HG02970 (cell line): Measurements from ENCODE around the gene DHX16.
"Not testable (repeated sequence)": the region's sequence is repeated elsewhere in the genome, so short reads cannot be mapped to it uniquely, and the experiment has no call there.

Experiments used
- ATAC-seq: cut with Tn5 transposase; IDR thresholded peaks from one replicate; pipeline ENCODE4 v1.9.1; 2021; ENCODE audit warnings: mild to moderate bottlenecking, moderate library complexity, moderate number of reproducible peaks; ENCODE audit not compliant: unreplicated experiment, low FRiP score

Gene DHX16

GRCh38 chr6:30672445-30673253 lies at the start of gene DHX16:
TSS of gene DHX16 (minus strand) at chr6:30673006. CDS start at chr6:30672841, 165 bp downstream.
- ATAC-seq, result peak; percentile 84

GRCh38 chr6:30722025-30722279 lies 49.1 kb upstream of the DHX16 start:
- ATAC-seq, result not testable (repeated sequence)

DNA sequence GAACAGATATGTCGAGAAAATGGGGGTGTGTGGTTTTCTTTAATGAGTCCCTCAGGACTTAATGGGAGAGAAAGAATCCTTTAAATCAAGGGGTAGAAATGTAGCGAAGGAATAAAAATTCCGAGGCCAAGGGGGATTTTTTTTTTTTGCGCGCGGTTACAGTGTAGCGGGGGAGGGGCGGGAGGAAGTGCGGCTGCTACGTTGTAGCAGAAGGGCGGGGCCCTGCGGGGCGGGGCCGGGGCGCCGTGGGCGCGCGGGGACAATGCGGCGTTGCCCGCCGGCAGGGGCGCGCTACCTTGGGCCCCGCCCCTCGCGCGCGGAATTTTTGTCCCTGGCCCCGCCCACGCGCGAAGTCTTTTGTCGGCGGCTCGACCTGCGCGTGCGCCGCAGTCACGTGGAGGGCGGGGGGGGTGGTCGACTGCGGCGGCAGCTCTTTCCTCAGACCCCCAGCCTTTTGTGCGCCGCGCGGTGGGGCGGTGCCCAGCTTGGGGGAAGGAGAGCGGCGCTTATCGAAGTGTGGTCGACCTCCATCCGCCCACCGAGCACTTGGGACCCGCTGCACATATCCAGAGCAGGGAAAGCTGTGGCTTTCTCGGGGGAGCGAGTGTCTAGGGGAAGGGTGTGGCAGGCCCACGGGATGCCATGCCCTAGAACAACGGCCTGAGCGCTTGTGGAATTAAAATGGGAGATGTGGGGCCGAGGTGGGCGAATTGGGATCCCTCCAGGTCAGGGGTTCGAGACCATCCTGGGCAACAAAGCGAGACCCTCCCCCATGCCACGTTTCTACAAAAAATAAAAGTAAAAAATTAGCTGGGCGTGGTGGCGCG lies 48.6 kb upstream of the DHX16 start:
- peak; percentile 30 for ATAC-seq

- ATAC-seq, result no peak
Measured at GRCh38 chr6:30720738-30721197, 48.0 kb upstream of the DHX16 start.

- ATAC-seq, result no peak
Measured at GRCh38 chr6:30719791-30720737, 47.3 kb upstream of the DHX16 start, which contains the start of gene TUBB. TSS of gene TUBB (plus strand) at chr6:30720352. CDS start at chr6:30720507, 155 bp downstream.

- ATAC-seq, result no peak
Measured at GRCh38 chr6:30719356-30719755, 46.5 kb upstream of the DHX16 start.

DNA sequence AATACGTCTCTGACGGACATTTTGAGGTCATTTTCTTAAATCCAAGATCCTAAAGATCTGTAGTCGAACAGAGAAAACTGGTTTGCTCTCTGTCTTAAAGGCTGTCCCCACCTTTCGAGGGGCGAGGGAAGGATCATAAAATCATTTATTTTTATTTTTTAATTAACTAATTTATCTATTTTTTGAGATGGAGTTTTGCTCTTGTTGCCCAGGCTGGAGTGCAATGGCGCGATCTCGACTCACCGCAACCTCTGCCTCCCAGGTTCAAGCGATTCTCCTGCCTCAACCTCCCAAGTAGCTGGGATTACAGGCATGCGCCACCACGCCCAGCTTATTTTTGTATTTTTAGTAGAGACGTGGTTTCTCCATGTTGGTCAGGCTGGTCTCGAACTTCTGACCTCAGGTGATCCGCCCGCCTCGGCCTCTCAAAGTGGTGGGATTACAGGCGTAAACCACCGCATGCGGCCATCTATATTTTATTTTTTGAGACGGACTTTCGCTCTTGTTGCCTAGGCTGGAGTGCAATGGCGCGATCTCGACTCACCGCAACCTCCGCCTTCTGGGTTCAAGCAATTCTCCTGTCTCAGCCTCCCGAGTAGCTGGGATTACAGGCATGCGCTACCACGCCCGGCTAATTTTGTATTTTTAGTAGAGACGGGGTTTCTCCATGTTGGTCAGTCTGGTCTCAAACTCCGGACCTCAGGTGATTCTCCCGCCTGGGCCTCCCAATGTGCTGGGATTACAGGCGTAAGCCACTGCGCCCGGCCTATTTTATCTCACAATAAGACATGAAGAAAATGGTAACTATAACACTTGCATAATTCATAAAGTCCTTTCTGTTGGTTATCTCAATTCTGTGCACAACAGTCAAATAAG lies 45.3 kb upstream of the DHX16 start:
- not testable (repeated sequence) for ATAC-seq

DNA sequence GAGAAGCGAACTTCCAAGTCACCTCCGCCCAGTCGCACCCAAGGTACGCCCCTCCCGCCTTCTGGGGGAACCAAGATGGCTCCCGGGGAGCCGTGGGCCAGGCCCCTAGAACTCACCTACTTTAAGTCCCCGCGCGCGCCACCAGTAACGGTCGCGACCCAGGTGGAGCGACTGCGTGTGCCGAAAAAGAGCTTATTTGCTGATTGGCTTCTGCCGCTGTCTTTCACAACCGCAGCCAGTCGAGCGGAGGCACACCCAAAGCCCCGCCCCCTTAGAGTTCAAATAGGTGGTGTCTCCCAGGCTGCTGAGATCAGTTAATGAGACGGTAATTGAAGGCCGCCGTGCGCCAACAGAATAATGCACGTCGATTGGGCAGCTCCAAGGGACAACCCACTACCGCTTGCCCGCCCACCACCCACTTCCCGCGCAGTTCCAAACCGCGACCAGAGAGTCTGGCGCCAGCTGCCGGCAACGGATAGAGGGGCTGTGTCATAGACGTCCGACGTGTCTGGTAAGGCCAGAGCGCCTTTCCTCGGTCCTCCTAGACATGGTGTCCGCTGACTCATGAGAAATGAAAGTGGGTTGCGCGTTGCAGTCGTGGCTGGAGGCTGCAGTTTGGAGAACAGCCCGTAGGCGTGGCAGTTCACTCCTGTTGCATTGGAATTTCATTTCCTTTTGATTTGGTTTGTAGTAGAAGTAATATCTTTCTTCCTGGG lies 44.5 kb upstream of the DHX16 start, which contains the start of gene MDC1:
Gene MDC1, minus strand, starts transcription at position 153 of the 716 bp plus-strand sequence. CDS start 2,106 bp downstream, outside the sequence.
- ATAC-seq, result peak; percentile 66

- no peak for ATAC-seq
Measured at GRCh38 chr6:30716879-30717128, 44.0 kb upstream of the DHX16 start.

DNA sequence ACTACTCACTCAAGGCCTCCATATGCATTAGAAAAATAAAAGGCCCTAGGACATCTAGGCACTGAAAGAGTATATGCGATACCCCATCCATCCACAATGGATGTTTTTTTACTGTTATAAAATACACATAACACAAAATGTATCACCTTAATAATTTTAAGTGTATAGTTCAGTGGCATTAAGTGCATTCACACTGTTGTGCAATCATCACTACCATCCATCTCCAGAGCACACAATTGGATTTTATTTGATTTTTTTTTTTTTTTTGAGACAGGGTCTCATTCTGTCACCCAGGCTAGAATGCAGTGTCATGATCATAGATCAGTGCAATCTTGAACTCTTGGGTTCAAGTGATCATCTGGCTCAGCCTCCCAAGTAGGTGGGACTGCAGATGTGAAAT lies 41.5 kb upstream of the DHX16 start:
- no peak for ATAC-seq

- ATAC-seq, result no peak
Measured at GRCh38 chr6:30712441-30712945, 39.7 kb upstream of the DHX16 start.

- no peak for ATAC-seq
Measured at GRCh38 chr6:30711758-30712380, 39.1 kb upstream of the DHX16 start.

GRCh38 chr6:30709101-30709868 lies 36.5 kb upstream of the DHX16 start:
- ATAC-seq, result no peak

DNA sequence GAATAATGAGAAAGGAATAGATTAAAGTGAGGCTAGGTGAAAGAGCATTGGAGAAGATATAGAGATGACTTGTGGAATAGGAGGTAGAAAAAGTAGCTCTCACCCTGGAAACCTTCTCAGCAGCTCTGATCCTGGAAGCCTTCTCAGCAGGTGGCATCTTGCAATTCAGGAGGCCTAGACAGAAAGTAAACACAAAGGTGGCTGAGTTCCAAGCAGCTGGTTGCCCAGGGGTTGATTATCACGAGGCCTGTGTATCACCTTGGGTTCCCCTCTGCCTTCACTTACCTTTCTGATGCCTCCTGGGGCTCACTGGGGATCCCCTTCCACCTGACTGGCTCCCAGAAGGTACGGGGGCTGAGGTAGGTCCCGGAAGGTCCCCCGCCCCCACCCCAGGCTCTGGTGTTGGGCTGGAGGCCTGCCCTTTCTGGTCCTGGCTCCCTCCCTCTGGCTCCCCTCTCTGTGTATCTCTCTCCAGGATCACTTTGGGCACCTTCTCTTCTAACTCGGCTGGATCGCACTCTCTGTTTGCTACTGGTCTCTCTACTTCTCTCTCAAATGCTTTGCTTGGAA lies 34.6 kb upstream of the DHX16 start:
- ATAC-seq, result no peak

DNA sequence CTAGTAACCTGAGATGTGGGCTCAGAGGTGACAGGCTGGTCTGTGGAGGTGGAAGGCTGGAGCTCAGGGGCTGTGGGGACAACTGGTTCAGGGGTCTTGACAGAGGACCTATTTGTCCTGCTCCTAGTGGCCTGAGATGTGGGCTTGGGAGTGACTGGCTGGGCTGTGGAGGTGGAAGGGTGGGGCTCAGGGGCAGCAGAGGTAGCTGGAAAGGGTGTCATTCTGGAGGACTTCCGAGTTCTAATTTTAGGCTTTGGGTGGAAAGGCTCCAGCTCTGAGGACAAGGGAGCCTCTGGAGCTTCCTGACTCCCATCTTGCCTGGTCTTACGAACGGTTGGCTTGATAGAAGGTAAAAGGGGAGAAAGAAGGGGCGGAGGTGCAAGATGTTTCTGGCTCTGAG lies 32.8 kb upstream of the DHX16 start:
- no peak for ATAC-seq

DNA sequence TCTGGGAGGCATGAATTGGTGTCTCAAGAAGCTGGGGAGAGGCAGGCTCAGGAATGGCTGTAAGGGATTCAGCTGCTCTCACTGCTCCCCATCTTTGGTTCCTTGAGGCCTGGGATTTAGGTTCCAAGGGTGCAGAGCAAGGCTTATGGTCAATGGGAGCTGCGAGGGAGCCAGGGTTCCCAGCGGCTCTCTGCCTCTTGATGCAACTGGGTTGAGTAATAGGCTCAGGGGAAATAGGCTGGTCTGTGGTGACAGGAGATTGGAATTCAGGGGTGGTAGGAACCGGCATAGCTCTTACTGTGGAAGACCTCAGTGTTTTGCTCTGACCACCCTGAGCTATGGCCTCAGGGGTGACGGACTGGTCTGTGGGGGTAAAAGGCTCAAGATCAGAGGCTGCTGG lies 31.0 kb upstream of the DHX16 start:
- no peak for ATAC-seq

- ATAC-seq, result no peak
Measured at GRCh38 chr6:30703011-30703410, 30.2 kb upstream of the DHX16 start.
